ENCODE results near the gene OR10H1.
A peak's percentile ranks its signal among the peaks of the same experiment; 100 is the strongest.
"Not testable (repeated sequence)": the region's sequence is repeated elsewhere in the genome, so short reads cannot be mapped to it uniquely, and the experiment has no call there.

Gene OR10H1

DNA sequence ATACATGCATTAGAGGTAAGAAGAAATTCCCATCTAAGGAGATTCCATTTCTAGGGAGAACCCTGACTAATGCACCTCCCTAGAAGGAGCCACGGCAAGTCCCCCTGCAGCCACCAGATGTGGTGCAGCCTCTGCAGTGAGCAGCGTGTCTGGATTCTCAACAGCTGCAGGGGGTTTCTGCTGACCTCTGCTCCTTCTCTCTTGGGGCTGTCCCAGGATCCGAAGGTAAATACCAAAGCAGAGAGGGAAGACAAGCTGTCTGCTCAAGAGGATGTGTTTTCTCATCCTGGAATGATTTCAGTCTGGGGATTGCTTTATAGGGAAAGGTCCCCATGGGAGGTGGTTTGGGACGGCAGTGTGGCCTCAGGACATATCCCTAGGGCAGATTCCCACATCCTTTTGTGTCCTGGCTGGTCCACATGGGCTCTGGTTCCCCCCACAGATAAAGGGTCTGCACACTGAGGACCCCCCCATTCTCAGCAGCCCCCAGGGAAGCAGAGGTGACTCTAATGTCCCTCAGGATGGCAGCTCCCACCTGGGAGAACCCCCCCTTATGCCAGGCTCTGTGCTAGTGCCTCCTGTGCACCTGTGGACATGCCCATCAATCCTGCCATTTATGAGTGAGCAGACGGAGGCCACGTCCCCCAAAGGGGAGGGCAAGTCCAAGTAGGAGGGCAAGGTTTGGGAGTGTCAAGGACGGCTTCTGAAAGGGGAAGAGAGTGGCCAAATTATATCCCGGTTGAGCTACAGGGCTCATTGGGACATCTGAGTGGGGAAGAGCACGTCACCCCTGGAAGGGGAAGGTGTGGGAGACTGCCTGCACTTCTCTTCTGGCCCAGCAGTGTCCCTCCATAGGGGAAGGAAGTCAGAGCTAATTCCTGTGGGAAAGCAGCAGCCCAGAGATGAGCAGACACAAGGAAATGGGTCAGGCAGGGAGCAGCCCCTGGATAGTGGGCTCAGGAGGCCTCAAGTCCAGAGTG, 38.2 kb downstream of the OR10H1 start:
- H3K4me3 ChIP-seq = no peak overlapping the region
- H3K27ac ChIP-seq = no peak overlapping the region

DNA sequence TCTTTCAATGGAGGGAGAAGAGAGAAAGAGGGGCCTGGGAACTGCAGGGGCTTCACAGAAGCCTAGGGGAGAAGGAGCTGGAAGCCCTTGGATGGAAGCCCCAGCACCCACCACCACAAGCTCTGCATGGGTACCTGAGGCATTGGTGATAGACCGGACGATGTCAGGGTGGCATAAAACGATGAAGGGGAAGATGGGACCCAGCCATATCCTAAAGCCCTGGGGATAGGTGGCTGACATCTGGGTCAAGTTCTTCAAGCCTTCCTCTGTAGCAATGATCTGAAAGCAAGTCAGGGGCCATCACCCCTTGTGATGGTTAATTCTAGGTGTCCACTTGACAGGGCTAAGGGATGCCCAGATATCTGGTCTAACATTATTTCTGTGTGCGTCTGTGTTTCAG, 39.2 kb downstream of the OR10H1 start:
- Histone ChIP-seq H3K4me3 (no peak overlapping the region), H3K27ac (no peak overlapping the region)

DNA sequence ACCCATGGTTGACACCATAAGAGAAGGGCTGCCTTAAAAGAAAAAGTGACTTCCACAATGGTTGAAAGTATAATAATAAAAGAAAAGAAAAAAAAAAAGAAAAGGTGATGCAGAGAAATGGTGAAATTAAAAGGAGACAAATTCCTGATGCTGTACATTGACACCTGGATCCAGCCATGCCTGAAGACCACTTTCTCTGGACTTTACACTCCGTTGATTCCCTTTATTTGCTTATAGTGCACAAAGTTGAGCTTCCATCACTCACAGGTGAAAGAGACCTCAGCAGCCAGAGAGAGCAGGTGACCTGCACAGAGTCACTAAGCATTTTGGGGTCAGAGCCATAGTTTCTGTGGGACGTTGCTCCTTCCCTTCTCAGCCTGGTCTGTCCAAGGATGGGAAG, 40.2 kb downstream of the OR10H1 start:
- H3K27ac ChIP-seq = no peak overlapping the region
- H3K4me3 ChIP-seq = no peak overlapping the region

DNA sequence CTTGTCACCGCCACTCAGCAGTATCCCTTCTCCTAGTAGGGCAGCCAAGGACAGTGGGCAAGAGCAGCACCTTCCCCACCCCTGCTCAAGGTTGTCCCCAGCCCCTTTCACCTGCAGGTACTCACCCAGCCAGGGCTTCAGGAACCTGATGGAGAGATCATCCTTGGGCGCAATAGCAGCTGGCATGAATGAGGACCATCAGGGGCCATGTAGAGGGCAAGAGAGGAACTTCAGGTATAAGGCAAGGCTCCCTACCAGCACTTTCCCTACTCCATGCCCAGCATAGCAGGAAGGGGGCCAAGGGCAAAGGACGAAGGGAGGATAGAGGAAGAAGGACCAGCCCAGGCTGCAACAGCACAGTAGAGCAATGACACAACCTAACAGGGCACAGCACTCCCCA, 41.3 kb downstream of the OR10H1 start:
- not testable (repeated sequence) for H3K4me3 ChIP-seq, H3K27ac ChIP-seq

DNA sequence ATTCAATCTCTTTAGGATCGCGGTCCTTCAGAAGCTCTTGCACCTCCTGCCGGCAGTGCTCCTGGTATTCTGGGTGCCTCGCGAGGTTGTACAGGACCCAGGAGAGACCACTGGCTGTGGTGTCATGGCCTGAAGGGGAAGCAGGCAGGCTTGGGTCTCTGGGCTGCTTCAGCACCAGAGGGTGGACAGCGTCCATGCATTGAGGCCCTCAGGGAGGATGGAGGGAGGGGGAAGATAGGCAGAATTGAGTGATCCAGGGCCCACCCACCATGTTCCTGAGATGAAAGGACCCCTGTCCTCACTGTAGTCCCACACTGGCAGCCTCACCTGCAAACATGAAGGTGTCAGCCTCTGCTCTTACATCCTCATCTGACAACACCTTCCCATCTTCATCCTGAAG, 45.9 kb downstream of the OR10H1 start:
- H3K4me3 ChIP-seq = no peak overlapping the region
- no peak overlapping the region for H3K27ac ChIP-seq

DNA sequence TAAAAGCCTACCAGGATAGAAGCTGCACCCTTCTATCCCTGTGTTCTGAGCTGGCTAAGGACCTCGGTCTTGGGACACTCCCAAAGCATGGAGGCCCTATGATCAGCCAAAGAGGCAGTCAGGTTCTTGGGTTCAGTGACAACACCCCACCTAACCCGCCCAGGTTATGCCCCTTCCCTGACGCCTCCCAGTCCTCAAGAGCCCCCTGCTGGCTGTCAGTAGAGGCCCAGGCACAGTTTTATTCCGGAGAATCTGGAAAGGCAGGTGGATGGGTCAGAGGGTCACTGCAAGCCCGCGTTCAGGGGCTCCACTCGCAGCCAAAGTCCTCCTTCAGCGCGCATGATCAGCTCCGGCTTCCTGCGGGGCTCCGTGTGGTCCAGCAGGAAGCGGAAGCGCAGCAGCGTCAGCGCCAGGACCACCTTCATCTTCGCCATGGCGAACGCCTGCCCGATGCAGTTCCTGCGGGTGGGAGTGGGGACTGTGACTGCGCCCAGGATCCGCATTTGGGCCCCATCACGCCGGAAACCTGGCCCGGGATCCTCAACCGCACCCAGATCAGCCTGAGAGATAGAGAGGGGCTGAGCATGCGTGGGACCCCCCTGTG, 55.4 kb downstream of the OR10H1 start:
- Histone ChIP-seq H3K27ac (peak overlapping the region in 1 of 21 experiments; percentile 7), H3K4me3 (no peak overlapping the region)

DNA sequence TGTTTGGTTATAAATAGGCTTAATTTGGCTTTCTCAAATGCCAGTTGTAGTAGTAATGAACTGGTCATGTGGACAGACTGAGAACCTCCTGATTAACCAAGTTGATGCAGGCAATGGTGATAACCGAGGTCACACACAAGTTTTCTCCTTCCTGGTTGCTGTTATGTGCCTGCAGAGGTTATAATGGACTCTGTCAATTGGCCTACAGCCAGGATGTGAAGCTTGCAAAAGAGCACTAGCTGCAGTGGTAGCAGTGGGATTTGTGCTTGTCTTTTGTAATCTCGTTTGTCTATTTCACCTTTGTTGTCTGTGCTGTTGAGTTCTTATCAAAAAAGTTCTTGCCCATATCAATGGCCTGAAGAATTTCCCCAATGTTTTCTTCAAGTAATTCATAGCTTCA, 57.1 kb downstream of the OR10H1 start:
- H3K27ac ChIP-seq = no peak overlapping the region
- H3K4me3 ChIP-seq = no peak overlapping the region

Measured in skin epidermis (tissue), 12 donors.